GM23338 (cell line): ENCODE results near the gene ARHGEF2. TPM values are rescaled to one million over a fixed set of nuclear protein-coding genes. Genes with fewer than 3 reads are reported as not detected.

Experiments used
- ATAC-seq: fragments of 200-7000 bp; cut with Tn5 transposase; 3 replicates; pipeline ENCODE4 v1.9.1; 2020
- DNase-seq: peaks from one replicate; pipeline ENCODE4 v3.0.0-alpha.2; 2015; ENCODE audit warnings: low spot score
- H2AFZ ChIP-seq: fragments of 200-600 bp; sonication (generic); 2 replicates; pipeline ENCODE4 v1.8.0; 2016; ENCODE audit warnings: antibody characterized with exemption, mild to moderate bottlenecking, moderate library complexity
- H3F3A ChIP-seq: fragments of 200-600 bp; sonication (generic); replicated peaks from 2 replicates; pipeline ENCODE4 v1.8.0; 2017; ENCODE audit warnings: antibody characterized with exemption, mixed run types, low read depth
- H3K27ac ChIP-seq: fragments of 200-600 bp; sonication (generic); 2 replicates; pipeline ENCODE4 v1.6.1; 2016; ENCODE audit warnings: low read depth
- H3K27me3 ChIP-seq: fragments of 200-600 bp; sonication (generic); 2 replicates; pipeline ENCODE4 v1.8.0; 2016; ENCODE audit warnings: mild to moderate bottlenecking, mixed run types, moderate library complexity; ENCODE audit not compliant: insufficient read depth
- H3K36me3 ChIP-seq: fragments of 200-600 bp; sonication (generic); 2 replicates; pipeline ENCODE4 v1.8.0; 2016; ENCODE audit warnings: mild to moderate bottlenecking; ENCODE audit not compliant: insufficient read depth
- H3K4me1 ChIP-seq: fragments of 200-600 bp; sonication (generic); 2 replicates; pipeline ENCODE4 v1.8.0; 2016; ENCODE audit warnings: mild to moderate bottlenecking, moderate library complexity; ENCODE audit not compliant: insufficient read depth
- H3K4me2 ChIP-seq: fragments of 200-600 bp; sonication (generic); 2 replicates; pipeline ENCODE4 v1.7.1; 2017; ENCODE audit warnings: mixed run types
- H3K4me3 ChIP-seq: fragments of 200-600 bp; sonication (generic); 2 replicates; pipeline ENCODE4 v1.6.1; 2016; ENCODE audit warnings: mixed run types
- H3K79me2 ChIP-seq: fragments of 200-600 bp; sonication (generic); replicated peaks from 2 replicates; pipeline ENCODE4 v1.8.0; 2017; ENCODE audit warnings: mild to moderate bottlenecking; ENCODE audit not compliant: insufficient read depth
- H3K9me2 ChIP-seq: fragments of 200-600 bp; sonication (generic); 2 replicates; pipeline ENCODE4 v1.8.0; 2017; ENCODE audit not compliant: insufficient read depth
- H4K20me1 ChIP-seq: fragments of 200-600 bp; sonication (generic); replicated peaks from 2 replicates; pipeline ENCODE4 v1.8.0; 2017; ENCODE audit warnings: mild to moderate bottlenecking; ENCODE audit not compliant: insufficient read depth
- H3K27ac Mint-ChIP-seq: 2 replicates; pipeline ENCODE4 v1.8.0; 2020; ENCODE audit warnings: inconsistent platforms, mild to moderate bottlenecking, moderate library complexity, mixed read lengths
- H3K27me3 Mint-ChIP-seq: 3 replicates; pipeline ENCODE4 v1.8.0; 2022; ENCODE audit warnings: low read depth, mild to moderate bottlenecking, moderate library complexity, mixed read lengths, inconsistent platforms; ENCODE audit not compliant: insufficient read depth, poor library complexity
- H3K36me3 Mint-ChIP-seq: 3 replicates; pipeline ENCODE4 v1.8.0; 2021; ENCODE audit warnings: low read depth, mild to moderate bottlenecking, inconsistent platforms, moderate library complexity, mixed read lengths
- H3K4me1 Mint-ChIP-seq: 3 replicates; pipeline ENCODE4 v1.8.0; 2020; ENCODE audit warnings: mild to moderate bottlenecking, inconsistent platforms, mixed read lengths
- H3K4me3 Mint-ChIP-seq: 3 replicates; pipeline ENCODE4 v1.8.0; 2021; ENCODE audit warnings: moderate library complexity, mild to moderate bottlenecking, inconsistent platforms, mixed read lengths
- H3K9me3 Mint-ChIP-seq: 3 replicates; pipeline ENCODE4 v1.8.0; 2020; ENCODE audit warnings: moderate library complexity, mild to moderate bottlenecking, inconsistent platforms, mixed read lengths
- CREB1 ChIP-seq: fragments of 250-450 bp; sonication (Bioruptor Pico); IDR thresholded peaks from 2 replicates; pipeline ENCODE4 v1.5.0; 2020; ENCODE audit warnings: low read depth, mild to moderate bottlenecking, moderate library complexity
- CTCF ChIP-seq, 2 experiments: fragments of 200-600 bp in 1 of 2; sonication (generic) in 1 of 2; conservative IDR thresholded peaks; 2 replicates each; pipeline versions ENCODE4 v1.5.1 to v1.6.1; 2016 to 2017; ENCODE audit warnings: antibody characterized with exemption in 2 of 2, low read depth in 2 of 2, mild to moderate bottlenecking in 2 of 2, moderate library complexity in 1 of 2
- EZH2phosphoT487 ChIP-seq: fragments of 200-600 bp; sonication (generic); IDR thresholded peaks from one replicate; pipeline ENCODE4 v1.8.1; 2018; ENCODE audit warnings: antibody characterized with exemption; ENCODE audit not compliant: unreplicated experiment
- JUNB ChIP-seq: IDR thresholded peaks from one replicate; pipeline ENCODE4 v1.6.1; 2016; ENCODE audit warnings: antibody characterized with exemption; ENCODE audit not compliant: unreplicated experiment
- NANOG ChIP-seq: IDR thresholded peaks from 2 replicates; pipeline ENCODE4 v1.6.1; 2016; ENCODE audit warnings: antibody characterized with exemption, borderline replicate concordance
- POLR2AphosphoS5 ChIP-seq: IDR thresholded peaks from 2 replicates; pipeline ENCODE4 v1.6.1; 2016; ENCODE audit warnings: antibody characterized with exemption, low read depth
- REST ChIP-seq: IDR thresholded peaks from one replicate; pipeline ENCODE4 v1.6.1; 2018; ENCODE audit warnings: antibody characterized with exemption; ENCODE audit not compliant: unreplicated experiment
- STAT1 ChIP-seq: IDR thresholded peaks from one replicate; pipeline ENCODE4 v1.6.1; 2016; ENCODE audit warnings: antibody characterized with exemption; ENCODE audit not compliant: unreplicated experiment
- ZNF114 ChIP-seq: fragments of 250-450 bp; sonication (Bioruptor Pico); IDR thresholded peaks from 2 replicates; pipeline ENCODE4 v1.5.0; 2020; ENCODE audit warnings: mild to moderate bottlenecking, moderate library complexity
- ZNF331 ChIP-seq: fragments of 250-450 bp; sonication (Bioruptor Pico); IDR thresholded peaks from 2 replicates; pipeline ENCODE4 v1.5.0; 2020; ENCODE audit warnings: low read depth, mild to moderate bottlenecking, moderate library complexity
- ZNF462 ChIP-seq: fragments of 250-450 bp; sonication (Bioruptor Pico); IDR thresholded peaks from 2 replicates; pipeline ENCODE4 v1.5.0; 2020; ENCODE audit warnings: mild to moderate bottlenecking, moderate library complexity
- polyA plus RNA-seq: library from polyadenylated mRNA; unstranded; fragments of >200 nt; fragmentation: Nextera tagmentation; extraction: Ambion mirVana; gene quantifications from 2 replicates; pipeline ENCODE4 v1.2.1, GENCODE V29; 2016
- total RNA-seq: library from RNA; depleted of rRNA; stranded (reverse); fragments of >200 nt; shearing (Covaris generic); gene quantifications from 2 replicates; pipeline ENCODE4 v1.2.3, GENCODE V29; 2014

Gene ARHGEF2
- total and polyA plus RNA-seq, 2 experiments from 2014 or later, result 23.0 to 87.6 TPM

- no peak for TF ChIP-seq ZNF114
- no peak for TF ChIP-seq ZNF331
Measured at GRCh38 chr1:155960081-155960745, 18.1 kb downstream of the ARHGEF2 start (continued).

- Mint-ChIP-seq H3K27ac (no peak overlapping the region; the same call in 1 of the 2 replicates), H3K4me1 (no peaks in the 10 kb centered on the region), H3K36me3 (peaks cover 88% of the 10 kb centered on the region), H3K9me3 (no peaks in the 10 kb centered on the region), H3K27me3 (peaks cover 4% of the 10 kb centered on the region), H3K4me3 (no peak overlapping the region)
- Histone ChIP-seq H3F3A (peaks cover 16% of the 10 kb centered on the region; the same call in 1 of the 2 replicates), H4K20me1 (no peaks in the 10 kb centered on the region; the same call in none of the 2 replicates), H3K27ac (no peak overlapping the region), H3K36me3 (peaks cover 51% of the 10 kb centered on the region), H2AFZ (no peak overlapping the region), H3K9me2 (no peaks in the 10 kb centered on the region), H3K27me3 (no peaks in the 10 kb centered on the region), H3K4me3 (no peak overlapping the region), H3K4me1 (no peaks in the 10 kb centered on the region), H3K79me2 (no peaks in the 10 kb centered on the region), H3K4me2 (no peak overlapping the region)
- no peak for ATAC-seq
- no peak for DNase-seq
- TF ChIP-seq CREB1 (CRISPR knock-in tag), result no peak
- TF ChIP-seq JUNB, result no peak
- no peak for TF ChIP-seq POLR2AphosphoS5
- TF ChIP-seq CTCF (conservative IDR thresholded peaks at IDR 0.05; ENCODE audit: low read depth in 2 of 2), result no peak
- no peak for TF ChIP-seq ZNF462 (CRISPR knock-in tag)
- no peak for TF ChIP-seq REST
- TF ChIP-seq EZH2phosphoT487, result no peak
- no peak for TF ChIP-seq NANOG
- no peak for TF ChIP-seq STAT1
Measured at GRCh38 chr1:155957411-155957915, 20.9 kb downstream of the ARHGEF2 start.
